Calu3 (cell line): ENCODE data around the gene ATP9A. TPM values are rescaled to one million over a fixed set of nuclear protein-coding genes. Genes with fewer than 3 reads are reported as not detected.
"Not testable (repeated sequence)": the region's sequence is repeated elsewhere in the genome, so short reads cannot be mapped to it uniquely, and the experiment has no call there.

Experiments used
- BruUV-seq: library from RNA; stranded (reverse); fragments of 400-500 nt; replicated peaks from 2 replicates; lab custom pipeline; 2021; lab: Mats Ljungman, UMichigan
- CTCF ChIA-PET: fragments of 300-600 bp; sonication (Branson Sonifier 250); formaldehyde crosslinking; loops from one replicate; lab custom pipeline; 2022; ENCODE audit warnings: antibody characterized with exemption; lab: Charles Lee
- DNase-seq: peaks from one replicate; pipeline ENCODE4 v3.0.0; 2022
- H3K27ac Mint-ChIP-seq: one replicate; pipeline ENCODE4 v1.8.0; 2022; ENCODE audit warnings: mixed read lengths; ENCODE audit not compliant: unreplicated experiment
- H3K27me3 Mint-ChIP-seq: one replicate; pipeline ENCODE4 v1.8.0; 2022; ENCODE audit warnings: mixed read lengths; ENCODE audit not compliant: unreplicated experiment
- H3K36me3 Mint-ChIP-seq: one replicate; pipeline ENCODE4 v1.8.0; 2022; ENCODE audit warnings: mild to moderate bottlenecking, moderate library complexity, mixed read lengths; ENCODE audit not compliant: insufficient read depth, unreplicated experiment
- H3K4me1 Mint-ChIP-seq: one replicate; pipeline ENCODE4 v1.8.0; 2022; ENCODE audit warnings: mild to moderate bottlenecking, low read depth, mixed read lengths; ENCODE audit not compliant: unreplicated experiment
- H3K4me3 Mint-ChIP-seq: one replicate; pipeline ENCODE4 v1.8.0; 2022; ENCODE audit warnings: mild to moderate bottlenecking, low read depth, moderate library complexity, mixed read lengths; ENCODE audit not compliant: unreplicated experiment
- H3K9me3 Mint-ChIP-seq: one replicate; pipeline ENCODE4 v1.8.0; 2022; ENCODE audit warnings: low read depth, mixed read lengths; ENCODE audit not compliant: unreplicated experiment
- intact Hi-C: fragments of 100-400 bp; cut with micrococcal nuclease; formaldehyde crosslinking; loops from one replicate; pipeline ENCODE4 v1.10.0; 2022; ENCODE audit not compliant: unreplicated experiment
- total RNA-seq: library from RNA; stranded (reverse); gene quantifications from 2 replicates; pipeline ENCODE4 v1.2.3, GENCODE V29; 2022
- TF ChIP-seq, protein P1 (sequence below): fragments of 200-600 bp; IDR thresholded peaks from one replicate; pipeline ENCODE4 v1.8.0; 2022; ENCODE audit warnings: antibody characterized with exemption; ENCODE audit not compliant: unreplicated experiment

ATP9A gene
- total RNA-seq, 1 experiment from 2014 or later: 98.5 TPM

- CTCF ChIA-PET: no interaction called here
- peaks cover 13% of the 10 kb centered on the region for H3K4me1 Mint-ChIP-seq
Measured at GRCh38 chr20:51573576-51574243, 194.5 kb downstream of the ATP9A start.

GRCh38 chr20:51571460-51571794, 196.8 kb downstream of the ATP9A start:
- intact Hi-C loops: no loop called here
- BruUV-seq: no TSS peak
- H3K9me3 Mint-ChIP-seq: peaks cover 3% of the 10 kb centered on the region
- DNase-seq: no peak
- CTCF ChIA-PET: no interaction called here
- H3K27me3 Mint-ChIP-seq: peaks cover 55% of the 10 kb centered on the region
- peaks cover 13% of the 10 kb centered on the region for H3K4me1 Mint-ChIP-seq
- TF ChIP-seq, protein P1, sequence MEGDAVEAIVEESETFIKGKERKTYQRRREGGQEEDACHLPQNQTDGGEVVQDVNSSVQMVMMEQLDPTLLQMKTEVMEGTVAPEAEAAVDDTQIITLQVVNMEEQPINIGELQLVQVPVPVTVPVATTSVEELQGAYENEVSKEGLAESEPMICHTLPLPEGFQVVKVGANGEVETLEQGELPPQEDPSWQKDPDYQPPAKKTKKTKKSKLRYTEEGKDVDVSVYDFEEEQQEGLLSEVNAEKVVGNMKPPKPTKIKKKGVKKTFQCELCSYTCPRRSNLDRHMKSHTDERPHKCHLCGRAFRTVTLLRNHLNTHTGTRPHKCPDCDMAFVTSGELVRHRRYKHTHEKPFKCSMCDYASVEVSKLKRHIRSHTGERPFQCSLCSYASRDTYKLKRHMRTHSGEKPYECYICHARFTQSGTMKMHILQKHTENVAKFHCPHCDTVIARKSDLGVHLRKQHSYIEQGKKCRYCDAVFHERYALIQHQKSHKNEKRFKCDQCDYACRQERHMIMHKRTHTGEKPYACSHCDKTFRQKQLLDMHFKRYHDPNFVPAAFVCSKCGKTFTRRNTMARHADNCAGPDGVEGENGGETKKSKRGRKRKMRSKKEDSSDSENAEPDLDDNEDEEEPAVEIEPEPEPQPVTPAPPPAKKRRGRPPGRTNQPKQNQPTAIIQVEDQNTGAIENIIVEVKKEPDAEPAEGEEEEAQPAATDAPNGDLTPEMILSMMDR: no peak
- no peak overlapping the region for H3K27ac Mint-ChIP-seq
- peaks cover 5% of the 10 kb centered on the region for H3K36me3 Mint-ChIP-seq
- no peak overlapping the region for H3K4me3 Mint-ChIP-seq

More at GRCh38 chr20:51573576-51574243, 194.5 kb downstream of the ATP9A start:
- H3K27me3 Mint-ChIP-seq: peaks cover 47% of the 10 kb centered on the region
- H3K36me3 Mint-ChIP-seq: peaks cover 5% of the 10 kb centered on the region
- intact Hi-C loops: no loop called here
- H3K4me3 Mint-ChIP-seq: no peak overlapping the region
- DNase-seq: no peak
- no TSS peak for BruUV-seq
- H3K9me3 Mint-ChIP-seq: peaks cover 3% of the 10 kb centered on the region
- TF ChIP-seq, protein P1: no peak
- no peak overlapping the region for H3K27ac Mint-ChIP-seq

- intact Hi-C loops: no loop called here
- H3K36me3 Mint-ChIP-seq: peaks cover 5% of the 10 kb centered on the region
- CTCF ChIA-PET: no interaction called here
Measured at GRCh38 chr20:51570739-51571459, 197.3 kb downstream of the ATP9A start.

DNA sequence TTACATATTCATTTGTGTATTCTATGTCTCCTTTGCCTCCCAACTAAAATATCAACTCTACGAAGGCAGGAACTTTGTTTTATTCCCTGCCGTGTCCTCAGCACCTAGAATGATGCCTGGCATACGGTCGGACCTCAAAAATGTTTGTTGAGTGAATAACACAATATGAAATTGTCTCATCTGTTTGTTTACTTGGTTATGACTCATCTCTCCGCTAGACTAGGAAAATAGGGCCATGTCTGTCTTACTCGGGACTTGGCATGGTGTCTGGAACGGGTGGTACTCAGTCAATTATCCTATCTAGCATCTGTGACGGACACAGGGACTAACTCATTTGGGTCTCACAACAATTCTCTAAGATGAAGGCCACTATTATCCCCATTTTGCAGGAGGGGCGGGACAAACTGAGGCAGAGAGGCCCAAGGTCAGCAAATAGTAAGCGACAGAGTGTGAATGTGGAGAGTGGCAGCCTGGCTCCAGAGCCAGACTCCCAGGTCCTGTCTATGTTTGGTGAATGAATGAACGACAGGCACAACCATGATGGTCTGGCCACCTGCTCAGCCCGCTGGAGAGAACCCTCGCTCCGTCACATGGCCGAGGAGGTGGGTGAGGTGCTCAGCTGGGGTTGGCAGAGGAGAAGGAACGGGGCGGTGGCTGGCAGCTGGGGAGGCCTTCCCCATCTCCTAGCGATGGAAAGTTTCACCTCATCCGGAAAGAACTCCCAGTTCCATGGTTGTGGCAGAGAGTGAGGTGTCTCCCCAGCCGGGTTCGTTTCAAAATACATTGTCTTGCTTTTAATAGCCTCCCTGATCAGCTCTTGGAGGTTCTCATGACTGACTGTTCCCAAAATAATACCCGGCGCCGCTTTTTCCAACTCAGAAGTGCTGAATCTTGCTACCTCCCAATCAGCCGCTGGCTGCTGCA, 198.1 kb downstream of the ATP9A start:
- no peak overlapping the region for H3K4me3 Mint-ChIP-seq
- peaks cover 13% of the 10 kb centered on the region for H3K4me1 Mint-ChIP-seq
- H3K9me3 Mint-ChIP-seq: peaks cover 3% of the 10 kb centered on the region
- peaks cover 48% of the 10 kb centered on the region for H3K27me3 Mint-ChIP-seq
- BruUV-seq: no TSS peak
- intact Hi-C loops: no loop called here
- CTCF ChIA-PET: no interaction called here
- H3K36me3 Mint-ChIP-seq: peaks cover 5% of the 10 kb centered on the region
- H3K27ac Mint-ChIP-seq: no peak overlapping the region
- TF ChIP-seq, protein P1: no peak
- no peak for DNase-seq

More at GRCh38 chr20:51570739-51571459, 197.3 kb downstream of the ATP9A start:
- TF ChIP-seq, protein P1: no peak
- Mint-ChIP-seq H3K9me3 (peaks cover 3% of the 10 kb centered on the region), H3K4me1 (peaks cover 13% of the 10 kb centered on the region), H3K27ac (no peak overlapping the region), H3K27me3 (peaks cover 50% of the 10 kb centered on the region), H3K4me3 (no peak overlapping the region)
- BruUV-seq: no TSS peak
- DNase-seq: no peak

- BruUV-seq, H3K4me3 Mint-ChIP-seq, DNase-seq, intact Hi-C loops, H3K36me3 Mint-ChIP-seq, H3K9me3 Mint-ChIP-seq, H3K27ac Mint-ChIP-seq: not testable (repeated sequence)
- CTCF ChIA-PET: interaction anchor here (0.5 kb wide), 1 partner anchor 72 kb away, joined by 4 read pairs; no protein-coding TSS in a partner anchor
- Mint-ChIP-seq H3K4me1 (peaks cover 17% of the 10 kb centered on the region), H3K27me3 (peaks cover 54% of the 10 kb centered on the region)
Measured at GRCh38 chr20:51568533-51568932, 199.7 kb downstream of the ATP9A start.
